Measurements from ENCODE around the gene ARL4D.

ARL4D gene

DNA sequence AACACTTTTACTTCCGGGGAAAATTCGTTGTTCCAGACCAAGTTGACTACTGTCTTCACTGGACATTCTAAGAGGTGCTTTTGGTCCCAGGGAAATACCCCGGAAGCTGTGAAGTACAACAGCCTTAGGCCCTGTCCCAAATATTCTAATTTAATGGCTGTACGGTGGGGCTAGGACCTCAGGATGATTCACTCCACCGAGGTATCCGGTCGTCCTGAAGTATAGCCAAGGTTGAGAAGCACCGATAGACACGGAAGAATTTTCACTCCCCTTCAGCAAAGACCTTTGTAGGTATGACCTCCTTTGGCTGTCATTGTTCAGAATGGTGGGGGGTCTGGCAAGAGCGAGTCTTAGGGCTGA is 34.9 kb upstream of the ARL4D start:
- H3K27ac ChIP-seq, result no peak overlapping the region
- TF ChIP-seq, protein P1, sequence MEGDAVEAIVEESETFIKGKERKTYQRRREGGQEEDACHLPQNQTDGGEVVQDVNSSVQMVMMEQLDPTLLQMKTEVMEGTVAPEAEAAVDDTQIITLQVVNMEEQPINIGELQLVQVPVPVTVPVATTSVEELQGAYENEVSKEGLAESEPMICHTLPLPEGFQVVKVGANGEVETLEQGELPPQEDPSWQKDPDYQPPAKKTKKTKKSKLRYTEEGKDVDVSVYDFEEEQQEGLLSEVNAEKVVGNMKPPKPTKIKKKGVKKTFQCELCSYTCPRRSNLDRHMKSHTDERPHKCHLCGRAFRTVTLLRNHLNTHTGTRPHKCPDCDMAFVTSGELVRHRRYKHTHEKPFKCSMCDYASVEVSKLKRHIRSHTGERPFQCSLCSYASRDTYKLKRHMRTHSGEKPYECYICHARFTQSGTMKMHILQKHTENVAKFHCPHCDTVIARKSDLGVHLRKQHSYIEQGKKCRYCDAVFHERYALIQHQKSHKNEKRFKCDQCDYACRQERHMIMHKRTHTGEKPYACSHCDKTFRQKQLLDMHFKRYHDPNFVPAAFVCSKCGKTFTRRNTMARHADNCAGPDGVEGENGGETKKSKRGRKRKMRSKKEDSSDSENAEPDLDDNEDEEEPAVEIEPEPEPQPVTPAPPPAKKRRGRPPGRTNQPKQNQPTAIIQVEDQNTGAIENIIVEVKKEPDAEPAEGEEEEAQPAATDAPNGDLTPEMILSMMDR (IDR thresholded peaks at IDR 0.05), result no peak
- TF ChIP-seq ZFX (IDR thresholded peaks at IDR 0.05; ENCODE audit: borderline replicate concordance), result no peak

DNA sequence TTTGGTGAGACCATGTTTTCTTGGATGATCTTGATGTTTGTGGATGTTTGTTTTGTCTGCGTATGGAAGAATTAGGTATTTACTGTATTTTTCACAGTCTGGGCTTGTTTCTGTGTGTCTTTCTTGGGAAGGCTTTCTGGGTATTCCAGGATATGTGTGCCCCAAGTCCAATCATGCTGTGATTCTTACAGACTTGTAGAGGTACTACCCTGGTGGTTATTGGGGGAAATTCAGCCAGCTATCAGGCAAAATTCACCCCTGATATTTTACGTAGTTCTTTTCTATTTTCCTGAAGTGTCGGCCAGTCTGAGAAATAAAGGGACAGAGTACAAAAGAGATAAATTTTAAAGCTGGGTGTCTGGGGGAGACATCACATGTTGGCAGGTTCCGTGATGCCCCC is 33.4 kb upstream of the ARL4D start:
- TF ChIP-seq, protein P1 (IDR thresholded peaks at IDR 0.05), result no peak
- TF ChIP-seq ZFX (IDR thresholded peaks at IDR 0.05; ENCODE audit: borderline replicate concordance), result no peak
- H3K27ac ChIP-seq, result no peak overlapping the region

- peak overlapping the region; percentile 100; the same call in 1 of the 2 replicates for H3K27ac ChIP-seq
Measured at GRCh38 chr17:43365921-43366320, 32.9 kb upstream of the ARL4D start.

GRCh38 chr17:43366891-43367736 is 31.7 kb upstream of the ARL4D start:
- no peak for TF ChIP-seq ZFX (IDR thresholded peaks at IDR 0.05; ENCODE audit: borderline replicate concordance)
- TF ChIP-seq, protein P1 (IDR thresholded peaks at IDR 0.05), result no peak
- peak overlapping the region; percentile 100 for H3K27ac ChIP-seq

DNA sequence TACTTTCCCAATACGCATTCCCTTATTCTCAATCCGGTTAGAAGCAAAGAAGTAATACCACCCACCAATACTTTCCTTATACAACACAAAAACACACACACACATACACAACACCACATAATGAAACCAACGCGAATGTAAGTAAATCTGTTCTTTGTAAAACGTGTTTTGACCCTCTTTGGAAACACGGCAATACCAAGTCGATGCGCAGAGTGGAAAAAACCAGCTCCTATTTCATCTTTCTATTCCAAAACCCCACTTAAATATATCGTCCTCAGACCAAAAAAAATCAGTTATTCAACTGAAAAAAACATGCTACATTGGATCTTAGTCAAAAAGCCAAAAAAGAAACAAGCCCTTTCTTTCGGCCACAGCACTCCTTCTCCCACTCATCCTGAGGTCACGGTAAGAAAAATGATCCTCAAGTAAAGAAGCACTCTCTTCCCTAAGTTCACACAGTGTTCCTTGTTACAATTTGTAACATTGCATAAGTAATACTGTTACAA is 31.0 kb upstream of the ARL4D start:
- TF ChIP-seq, protein P1 (IDR thresholded peaks at IDR 0.05), result no peak
- no peak for TF ChIP-seq ZFX (IDR thresholded peaks at IDR 0.05; ENCODE audit: borderline replicate concordance)
- H3K27ac ChIP-seq, result peak overlapping the region; percentile 100

GRCh38 chr17:43368740-43369506 is 29.9 kb upstream of the ARL4D start:
- no peak for TF ChIP-seq ZFX (IDR thresholded peaks at IDR 0.05; ENCODE audit: borderline replicate concordance)
- TF ChIP-seq, protein P1 (IDR thresholded peaks at IDR 0.05), result peak; percentile 31
- peak overlapping the region; percentile 100 for H3K27ac ChIP-seq

GRCh38 chr17:43369986-43370385 is 28.8 kb upstream of the ARL4D start:
- no peak for TF ChIP-seq ZFX (IDR thresholded peaks at IDR 0.05; ENCODE audit: borderline replicate concordance)
- TF ChIP-seq, protein P1 (IDR thresholded peaks at IDR 0.05), result no peak
- H3K27ac ChIP-seq, result peak overlapping the region; percentile 100

Measured in 22Rv1 (cell line).